DMS114 treated with DMSO at 0.1 percent for 48 hours (cell line): ENCODE measurements around the gene PDHX.

Experiments used
- DNase-seq: peaks from one replicate; lab custom pipeline; 2025; ENCODE audit not compliant: unreplicated experiment; lab: John Stamatoyannopoulos, UW

The PDHX gene

GRCh38 chr11:34953955-34954354, 37.5 kb downstream of the PDHX start:
- DNase-seq, result no peak

- no peak for DNase-seq
Measured at GRCh38 chr11:34957206-34957605, 40.8 kb downstream of the PDHX start.

GRCh38 chr11:34957606-34958005, 41.2 kb downstream of the PDHX start:
- no peak for DNase-seq

- no peak for DNase-seq
Measured at GRCh38 chr11:34959770-34960169, 43.4 kb downstream of the PDHX start.

- DNase-seq, result no peak
Measured at GRCh38 chr11:34960277-34960676, 43.9 kb downstream of the PDHX start.

- DNase-seq, result no peak
Measured at GRCh38 chr11:34962034-34962433, 45.6 kb downstream of the PDHX start.

- no peak for DNase-seq
Measured at GRCh38 chr11:34963351-34963750, 46.9 kb downstream of the PDHX start.

GRCh38 chr11:34964610-34965331, 48.4 kb downstream of the PDHX start:
- no peak for DNase-seq

GRCh38 chr11:34968862-34969261, 52.4 kb downstream of the PDHX start:
- no peak for DNase-seq

- no peak for DNase-seq
Measured at GRCh38 chr11:34970033-34970432, 53.6 kb downstream of the PDHX start.

GRCh38 chr11:34970480-34970879, 54.1 kb downstream of the PDHX start:
- no peak for DNase-seq

- no peak for DNase-seq
Measured at GRCh38 chr11:34971928-34972327, 55.5 kb downstream of the PDHX start.

- no peak for DNase-seq
Measured at GRCh38 chr11:34972366-34972765, 55.9 kb downstream of the PDHX start.

GRCh38 chr11:34972892-34973291, 56.5 kb downstream of the PDHX start:
- DNase-seq, result no peak

- no peak for DNase-seq
Measured at GRCh38 chr11:34975482-34975881, 59.1 kb downstream of the PDHX start.

- DNase-seq, result no peak
Measured at GRCh38 chr11:34976496-34977088, 60.2 kb downstream of the PDHX start.

GRCh38 chr11:34977089-34977912, 60.9 kb downstream of the PDHX start:
- DNase-seq, result no peak

- DNase-seq, result no peak
Measured at GRCh38 chr11:34978236-34979191, 62.1 kb downstream of the PDHX start.

GRCh38 chr11:34984514-34984913, 68.1 kb downstream of the PDHX start:
- DNase-seq, result no peak

GRCh38 chr11:34986883-34987520, 70.6 kb downstream of the PDHX start:
- DNase-seq, result no peak
